ENCODE measurements around the gene PCBP1. TPM values are rescaled to one million over a fixed set of nuclear protein-coding genes. Genes with fewer than 3 reads are reported as not detected.

Gene PCBP1
- total RNA-seq = 87.3 and 107 TPM in 2 replicates

DNA sequence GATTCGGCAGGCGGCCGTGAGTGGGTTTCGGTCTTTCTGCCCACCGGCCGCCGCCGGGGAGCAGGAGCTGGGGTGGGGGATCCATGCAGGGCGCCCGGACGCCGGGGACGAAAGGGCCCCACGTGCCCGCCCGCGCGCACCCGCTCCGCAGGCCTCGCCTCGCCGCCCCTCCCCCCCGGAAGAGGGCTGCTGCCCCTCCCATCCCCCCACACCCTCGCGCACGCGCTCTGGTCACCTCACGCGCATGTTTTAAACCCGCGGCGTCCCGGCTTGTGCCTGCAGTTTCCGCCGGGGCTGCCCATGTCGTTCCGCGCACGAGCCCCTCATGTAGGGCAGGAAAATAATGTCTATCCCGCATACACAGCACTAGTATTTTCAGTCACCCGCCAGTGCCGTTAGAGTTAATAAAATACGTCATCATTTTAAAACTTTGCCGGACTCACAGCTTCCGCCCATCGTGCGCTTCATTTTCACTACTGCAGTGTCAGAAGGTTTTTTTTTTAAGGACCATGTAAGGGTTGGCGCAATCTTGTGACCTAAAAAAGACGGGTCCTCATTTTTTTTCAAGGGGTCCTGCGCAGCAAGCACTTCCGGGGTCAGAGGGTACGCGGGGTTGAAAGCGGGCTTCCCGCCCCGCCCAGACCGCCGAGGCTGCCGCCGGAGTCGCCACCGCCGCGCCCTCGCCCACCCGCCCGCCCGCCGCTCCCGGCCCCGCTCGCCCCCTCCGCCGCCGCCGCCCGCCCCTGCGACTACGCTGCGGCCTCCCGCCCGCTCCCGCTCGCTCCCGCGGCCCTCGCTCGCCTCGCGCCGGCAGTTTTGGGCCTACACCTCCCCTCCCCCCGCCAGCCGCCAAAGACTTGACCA lies at the start of gene PCBP1:
Gene PCBP1, plus strand, starts transcription at position 640 of the 864 bp plus-strand sequence. CDS start 267 bp downstream, outside the sequence.

Other genes starting within 250 kb of the PCBP1 start
- gene SNRNP27, start 193.5 kb upstream of the PCBP1 start, total RNA-seq = 40.1 and 44.8 TPM in 2 replicates
- gene MXD1, start 172.4 kb upstream of the PCBP1 start, total RNA-seq = 9.2 and 13.5 TPM in 2 replicates
- gene ASPRV1, start 125.8 kb upstream of the PCBP1 start, total RNA-seq = 0.21 TPM in 1 of 2 replicates, not detected in the other
- gene C2orf42, start 103.5 kb downstream of the PCBP1 start, total RNA-seq = 2.3 and 6.5 TPM in 2 replicates
- gene TIA1, start 161.2 kb downstream of the PCBP1 start, total RNA-seq = 23.9 and 29.3 TPM in 2 replicates
- gene PCYOX1, start 170.7 kb downstream of the PCBP1 start, total RNA-seq = 35.1 and 40.1 TPM in 2 replicates
- 206 and 269 TPM in 2 replicates for gene SNRPG, start 206.3 kb downstream of the PCBP1 start, total RNA-seq
- 28.6 and 35.3 TPM in 2 replicates for gene FAM136A, start 214.6 kb downstream of the PCBP1 start, total RNA-seq

Data from airway epithelial cell (primary cell).